HepG2 (cell line): ENCODE measurements around the gene CUL9. TPM values are rescaled to one million over a fixed set of nuclear protein-coding genes. Genes with fewer than 3 reads are reported as not detected.
A peak's percentile ranks its signal among the peaks of the same experiment; 100 is the strongest.

Source experiments
- BCL6 ChIP-seq: IDR thresholded peaks from 2 replicates; pipeline ENCODE4 v1.6.1; 2016; ENCODE audit warnings: missing genetic modification reagents, missing compliant biosample characterization
- CENPT ChIP-seq: sonication (generic); formaldehyde crosslinking; IDR thresholded peaks from 2 replicates; pipeline ENCODE4 v1.8.0; 2022; ENCODE audit warnings: low read depth, mild to moderate bottlenecking, moderate library complexity, missing genetic modification reagents
- CHCHD3 ChIP-seq: sonication (generic); formaldehyde crosslinking; IDR thresholded peaks from 2 replicates; pipeline ENCODE4 v1.8.0; 2022; ENCODE audit warnings: mild to moderate bottlenecking, missing genetic modification reagents, moderate library complexity
- CSRNP1 ChIP-seq: sonication (generic); formaldehyde crosslinking; IDR thresholded peaks from 2 replicates; pipeline ENCODE4 v1.8.1; 2023; ENCODE audit warnings: mild to moderate bottlenecking, missing genetic modification reagents
- ELF3 ChIP-seq: IDR thresholded peaks from 2 replicates; pipeline ENCODE4 v1.6.1; 2016; ENCODE audit warnings: missing genetic modification reagents, missing compliant biosample characterization
- FOXO1 ChIP-seq: sonication (generic); formaldehyde crosslinking; IDR thresholded peaks from 2 replicates; pipeline ENCODE4 v1.4.0; 2020; ENCODE audit warnings: missing genetic modification reagents
- FUBP1 ChIP-seq: sonication (generic); formaldehyde crosslinking; IDR thresholded peaks from 2 replicates; pipeline ENCODE4 v1.5.1; 2020; ENCODE audit warnings: missing genetic modification reagents, mild to moderate bottlenecking, borderline replicate concordance
- KDM1A ChIP-seq: IDR thresholded peaks from 2 replicates; pipeline ENCODE4 v1.6.1; 2016; ENCODE audit warnings: missing compliant biosample characterization
- KDM5B ChIP-seq: sonication (generic); formaldehyde crosslinking; IDR thresholded peaks from 2 replicates; pipeline ENCODE4 v1.4.0; 2020; ENCODE audit warnings: missing genetic modification reagents, mild to moderate bottlenecking, borderline replicate concordance
- LBX2 ChIP-seq: sonication (generic); formaldehyde crosslinking; IDR thresholded peaks from 2 replicates; pipeline ENCODE4 v1.5.0; 2020; ENCODE audit warnings: missing genetic modification reagents, mild to moderate bottlenecking, borderline replicate concordance
- NFRKB ChIP-seq: fragments of 450-650 bp; IDR thresholded peaks from 2 replicates; pipeline ENCODE4 v1.6.1; 2017
- PAF1 ChIP-seq: IDR thresholded peaks from 2 replicates; pipeline ENCODE4 v1.6.1; 2016; ENCODE audit warnings: missing genetic modification reagents, missing compliant biosample characterization
- SIN3B ChIP-seq: fragments of 150-350 bp; IDR thresholded peaks from 2 replicates; pipeline ENCODE4 v1.6.1; 2014; ENCODE audit warnings: low read length
- SIX1 ChIP-seq: sonication (generic); formaldehyde crosslinking; IDR thresholded peaks from 2 replicates; pipeline ENCODE4 v1.4.0; 2020; ENCODE audit warnings: missing genetic modification reagents, borderline replicate concordance
- SMAD3 ChIP-seq: sonication (generic); formaldehyde crosslinking; IDR thresholded peaks from 2 replicates; pipeline ENCODE4 v1.4.0; 2020; ENCODE audit warnings: missing genetic modification reagents
- TMF1 ChIP-seq: sonication (generic); formaldehyde crosslinking; IDR thresholded peaks from 2 replicates; pipeline ENCODE4 v1.8.1; 2022; ENCODE audit warnings: low read depth, missing genetic modification reagents
- ZBTB39 ChIP-seq: sonication (generic); formaldehyde crosslinking; IDR thresholded peaks from 2 replicates; pipeline ENCODE4 v1.5.0; 2020; ENCODE audit warnings: missing genetic modification reagents
- ZNF17 ChIP-seq: sonication (generic); formaldehyde crosslinking; IDR thresholded peaks from 2 replicates; pipeline ENCODE4 v1.5.0; 2020; ENCODE audit warnings: mild to moderate bottlenecking, missing genetic modification reagents
- ZNF264 ChIP-seq: sonication (generic); formaldehyde crosslinking; IDR thresholded peaks from 2 replicates; pipeline ENCODE4 v1.4.0; 2020; ENCODE audit warnings: missing genetic modification reagents
- ZNF329 ChIP-seq: sonication (generic); formaldehyde crosslinking; IDR thresholded peaks from 2 replicates; pipeline ENCODE4 v1.9.0; 2021; ENCODE audit warnings: low read depth, mild to moderate bottlenecking, missing genetic modification reagents
- ZNF460 ChIP-seq: sonication (generic); formaldehyde crosslinking; IDR thresholded peaks from 2 replicates; pipeline ENCODE4 v1.5.1; 2020; ENCODE audit warnings: missing genetic modification reagents, mild to moderate bottlenecking, borderline replicate concordance
- ZNF607 ChIP-seq: sonication (generic); formaldehyde crosslinking; IDR thresholded peaks from 2 replicates; pipeline ENCODE4 v1.5.1; 2020; ENCODE audit warnings: missing genetic modification reagents, mild to moderate bottlenecking, borderline replicate concordance
- ZNF790 ChIP-seq: sonication (generic); formaldehyde crosslinking; IDR thresholded peaks from 2 replicates; pipeline ENCODE4 v1.8.0; 2022; ENCODE audit warnings: missing genetic modification reagents, mild to moderate bottlenecking, borderline replicate concordance
- polyA plus RNA-seq, 8 experiments: library from polyadenylated mRNA; depleted of rRNA in 3 of 8; stranded (reverse) in 7 of 8; unstranded in 1 of 8; fragments of >200 nt; fragmentation: Illumina TruSeq in 4 of 8; extraction: Trizol in 4 of 8; gene quantifications; 2 replicates each; pipeline versions ENCODE4 v1.2.1 to v1.2.3, GENCODE V29; 2011 to 2016; ENCODE audit warnings: low read depth in 4 of 8, missing spikeins in 1 of 8, mixed read lengths in 1 of 8; ENCODE audit not compliant: insufficient read depth in 1 of 8
- total RNA-seq, 5 experiments: library from RNA; depleted of rRNA; stranded (reverse); fragments of >200 nt; fragmentation: Illumina TruSeq; extraction: Trizol; gene quantifications; 2 replicates each; pipeline ENCODE4 v1.2.3, GENCODE V29; 2016; ENCODE audit warnings: low read depth in 1 of 5

Gene CUL9
- total and polyA plus RNA-seq, 2 of the 13 experiments (the other 11 are each of a cell fraction or from before 2014, with no cell fraction given), result 11.4 to 13.7 TPM

GRCh38 chr6:43228951-43229802 is 47.2 kb downstream of the CUL9 start, which contains the start of gene DNPH1 (continued):
- TF ChIP-seq CHCHD3 (CRISPR knock-in tag) (no peak; the same call in 1 of the 2 replicates), SMAD3 (CRISPR knock-in tag) (no peak), ZNF790 (CRISPR knock-in tag) (peak; percentile 92; the same call in 1 of the 2 replicates), SIX1 (CRISPR knock-in tag) (no peak), ZNF607 (CRISPR knock-in tag) (peak; percentile 92), ZNF264 (no peak), FOXO1 (CRISPR knock-in tag) (peak; percentile 60), ZNF460 (CRISPR knock-in tag) (no peak), FUBP1 (CRISPR knock-in tag) (0 out of 2 replicates have a peak, but pooled peaks have one; percentile 34), ELF3 (peak; percentile 73; the same call in 1 of the 2 replicates), ZNF329 (CRISPR knock-in tag) (peak; percentile 90; the same call in 1 of the 2 replicates), SIN3B (no peak; the same call in 1 of the 2 replicates), ZNF17 (CRISPR knock-in tag) (no peak), KDM5B (peak; percentile 95), ZBTB39 (no peak), LBX2 (CRISPR knock-in tag) (peak; percentile 61; the same call in 1 of the 2 replicates), CENPT (peak; percentile 94), CSRNP1 (CRISPR knock-in tag) (peak; percentile 85; the same call in 1 of the 2 replicates), PAF1 (no peak), TMF1 (peak; percentile 95), KDM1A (CRISPR knock-in tag) (peak; percentile 57; the same call in 1 of the 2 replicates), NFRKB (no peak), BCL6 (CRISPR knock-in tag) (no peak; the same call in 1 of the 2 replicates)
